Stimulated activated CD4-positive, alpha-beta T cell treated with anti-CD3 and anti-CD28 coated beads, Interleukin-15, amount 100 ng/mL, for 48 hours (primary cell): ENCODE results near the gene MC5R.
"Not testable (repeated sequence)": the region's sequence is repeated elsewhere in the genome, so short reads cannot be mapped to it uniquely, and the experiment has no call there.

Experiments
- DNase-seq, 2 donors: peaks; one replicate each; pipeline ENCODE4 v3.0.0-alpha.2; 2020; ENCODE audit warnings: low read depth in 2 of 2

The MC5R gene

DNA sequence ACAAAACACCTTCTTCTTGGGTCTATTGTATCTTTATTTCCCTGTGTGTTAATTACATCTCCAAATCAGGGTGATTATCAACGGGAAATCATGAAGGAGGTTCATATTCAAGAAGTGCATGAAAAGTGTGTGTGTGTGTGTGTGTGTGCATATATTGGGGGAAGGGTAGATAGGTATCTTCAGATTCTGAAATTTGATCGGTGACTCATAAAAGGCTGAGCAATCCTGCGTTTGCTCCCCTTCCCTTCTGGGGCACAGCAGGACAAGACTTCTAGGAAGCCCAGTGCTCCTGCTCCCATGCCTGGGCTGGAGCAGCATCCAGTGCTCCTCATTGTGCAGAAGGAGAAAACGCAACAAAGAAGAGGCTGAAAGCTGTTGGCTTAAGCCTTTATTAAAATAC, 25.8 kb downstream of the MC5R start:
- no peak for DNase-seq

DNA sequence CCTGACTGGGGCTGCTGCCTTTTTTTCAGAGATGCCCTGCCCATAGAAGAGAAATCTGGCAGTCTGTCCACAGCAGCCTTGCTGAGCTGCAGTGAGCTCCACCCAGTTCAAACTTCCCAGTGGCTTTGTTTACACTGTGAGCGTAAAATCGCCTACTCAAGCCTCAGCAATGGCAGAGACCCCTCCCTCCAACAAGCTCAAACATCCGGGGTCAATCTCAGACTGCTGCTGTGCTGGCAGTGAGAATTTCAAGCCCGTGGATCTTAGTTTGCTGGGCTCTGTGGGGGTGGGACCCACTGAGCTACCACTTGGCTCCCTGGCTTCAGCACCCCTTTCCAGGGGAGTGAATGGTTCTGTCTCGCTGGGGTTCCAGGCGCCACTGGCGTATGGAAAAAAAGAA, 38.9 kb downstream of the MC5R start:
- not testable (repeated sequence) for DNase-seq

DNA sequence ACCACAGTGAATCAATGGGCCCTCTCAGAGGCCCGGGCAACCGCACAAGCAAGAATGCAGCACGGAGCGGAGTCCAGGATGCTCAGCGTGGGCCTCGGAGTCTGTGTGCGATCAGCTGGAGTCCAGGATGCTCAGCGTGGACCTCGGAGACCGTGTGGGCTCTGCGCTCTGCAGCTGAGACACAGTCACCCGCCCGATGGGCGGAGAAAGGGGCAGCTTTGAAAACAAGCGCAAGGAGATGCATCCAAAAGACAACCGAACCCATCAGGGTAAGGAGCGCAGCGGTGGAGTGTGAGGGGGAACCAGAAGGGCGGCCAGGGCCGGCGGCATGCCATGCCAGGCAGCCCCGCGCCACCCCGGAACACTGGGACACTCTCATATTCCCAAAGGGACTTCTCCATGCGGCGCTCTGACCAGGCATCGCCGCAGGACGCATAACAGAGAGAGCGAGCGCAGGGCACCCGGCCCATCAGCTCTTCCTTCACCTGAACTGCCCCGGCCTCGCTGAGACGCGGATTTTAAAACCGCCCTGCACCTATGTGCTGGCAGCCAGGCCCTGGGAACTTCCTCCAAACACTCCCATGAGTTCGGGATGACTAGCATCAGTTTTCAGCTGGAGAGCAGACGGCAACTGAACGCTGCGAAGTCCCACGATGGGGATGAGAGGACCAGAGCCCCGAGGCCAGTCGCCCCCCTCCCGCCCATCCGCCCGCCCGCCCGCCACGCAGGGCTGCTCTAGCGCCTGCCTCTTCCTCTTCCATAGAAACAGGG, 44.7 kb downstream of the MC5R start:
- no peak for DNase-seq

DNA sequence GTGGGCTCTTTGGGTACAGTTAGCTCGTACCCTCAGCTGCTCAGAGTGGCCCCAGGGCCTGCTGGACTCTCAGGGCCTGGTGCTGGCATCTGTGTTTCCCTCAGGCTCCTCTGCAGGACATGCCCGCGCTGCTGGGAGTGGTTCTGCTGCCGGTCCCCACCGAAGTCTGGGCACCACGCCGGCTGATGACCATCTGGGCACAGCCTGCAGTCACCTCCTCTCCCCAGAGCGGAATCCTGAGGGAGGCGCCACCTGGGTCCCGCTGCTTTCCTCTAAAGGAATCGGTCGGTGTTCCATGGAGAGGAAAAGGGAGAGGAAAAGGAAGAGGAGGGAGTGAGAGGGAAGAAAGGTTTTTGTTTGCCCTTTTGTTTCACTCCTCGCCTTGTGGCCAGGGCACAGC, 47.8 kb downstream of the MC5R start:
- no peak for DNase-seq

DNA sequence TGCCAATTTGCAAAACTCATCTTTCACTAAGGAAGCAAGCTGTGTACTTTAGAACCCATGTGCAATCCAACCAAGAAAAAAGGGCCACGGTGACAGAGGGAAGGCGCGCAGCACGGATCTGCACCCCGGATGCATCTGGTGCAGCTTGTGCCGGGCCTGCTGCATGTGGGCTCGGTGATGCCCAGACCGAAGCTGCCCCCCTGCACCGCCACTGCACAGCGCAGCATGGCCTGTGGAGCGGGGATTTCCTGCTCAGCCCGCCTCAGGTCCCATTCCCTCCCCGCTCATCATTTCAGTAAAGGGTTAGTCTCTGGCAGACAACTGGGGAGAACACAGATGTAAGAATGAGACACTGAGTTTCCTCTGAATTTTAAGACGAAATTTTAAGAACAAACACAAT, 48.4 kb downstream of the MC5R start:
- DNase-seq = no peak

DNA sequence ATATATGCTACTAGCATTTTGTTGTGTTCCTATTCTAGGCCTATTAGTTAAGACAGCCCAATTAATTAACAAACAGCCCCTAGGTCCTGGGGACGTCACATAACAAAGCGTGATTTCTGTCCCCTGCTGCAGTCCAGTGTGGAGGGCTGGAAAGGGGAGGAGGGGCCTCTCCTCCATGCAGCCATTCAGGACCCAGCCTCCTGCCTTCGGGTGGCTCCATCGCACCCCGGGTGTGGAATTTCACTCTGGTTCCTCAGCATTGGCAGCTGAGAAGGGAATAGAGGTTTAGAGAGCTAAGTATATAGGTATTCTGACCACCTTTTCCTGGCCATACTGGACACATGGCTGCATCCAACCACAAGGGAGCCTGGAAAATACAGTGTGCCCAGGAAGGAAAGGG, 49.0 kb downstream of the MC5R start:
- DNase-seq = no peak

DNA sequence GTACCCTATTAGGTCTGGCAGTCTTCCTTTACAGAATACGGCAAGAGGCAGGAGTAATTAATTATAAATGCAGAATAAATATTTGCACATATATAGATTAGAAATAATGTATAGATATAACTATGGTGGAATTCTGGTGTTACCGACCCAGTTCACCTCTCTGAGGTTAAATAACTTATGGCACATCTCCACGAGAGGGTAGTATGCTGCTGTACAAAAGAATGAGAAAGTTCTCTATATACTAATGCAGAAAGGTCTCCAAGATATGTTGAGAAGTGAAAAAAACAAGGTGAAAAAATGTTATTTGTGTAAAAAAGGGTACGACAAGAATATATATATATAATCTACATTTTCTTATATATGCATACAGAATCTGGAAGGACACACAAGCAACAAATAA, 50.6 kb downstream of the MC5R start:
- no peak for DNase-seq
